Large intestine (tissue), 3 donors: ENCODE results near the gene MYO7A. TPM values are rescaled to one million over a fixed set of nuclear protein-coding genes. Genes with fewer than 3 reads are reported as not detected.
A peak's percentile ranks its signal among the peaks of the same experiment; 100 is the strongest.

Source experiments
- DNase-seq, 2 donors: peaks; one replicate each; pipeline versions ENCODE4 v3.0.0 to v3.0.0-alpha.2; 2013
- H3K27ac ChIP-seq: one replicate; pipeline ENCODE4 v1.5.1; 2013; ENCODE audit warnings: low read length
- H3K27me3 ChIP-seq: 2 replicates; pipeline ENCODE4 v1.6.1; 2013; ENCODE audit warnings: low read length; ENCODE audit not compliant: control insufficient read depth, insufficient read depth
- H3K36me3 ChIP-seq: 2 replicates; pipeline ENCODE4 v1.6.1; 2013; ENCODE audit warnings: low read length; ENCODE audit not compliant: control insufficient read depth, insufficient read depth
- H3K4me1 ChIP-seq: one replicate; pipeline ENCODE4 v1.6.1; 2013; ENCODE audit warnings: low read length; ENCODE audit not compliant: control insufficient read depth, insufficient read depth
- H3K4me3 ChIP-seq: one replicate; pipeline ENCODE4 v1.5.1; 2013; ENCODE audit warnings: low read length
- H3K9me3 ChIP-seq: one replicate; pipeline ENCODE4 v1.6.1; 2013; ENCODE audit warnings: mild to moderate bottlenecking, low read depth, low read length, moderate library complexity; ENCODE audit not compliant: control insufficient read depth
- WGBS: methylation state at CpG from one replicate; pipeline ENCODE4 v1.1.5; 2013; ENCODE audit warnings: low lambda C conversion rate; ENCODE audit not compliant: insufficient coverage; 5-methylcytosine and 5-hydroxymethylcytosine counted together
- polyA plus RNA-seq: library from polyadenylated mRNA; unstranded; fragments of 120-200 nt; gene quantifications from one replicate; pipeline ENCODE4 v1.2.1, GENCODE V29; 2013

Gene MYO7A
- polyA plus RNA-seq, 1 donor = 68.4 TPM

- Histone ChIP-seq H3K36me3 (peaks cover 56% of the 10 kb centered on the region), H3K27me3 (no peaks in the 10 kb centered on the region), H3K9me3 (peaks cover 7% of the 10 kb centered on the region), H3K4me3 (no peak overlapping the region), H3K27ac (no peak overlapping the region), H3K4me1 (peaks cover 38% of the 10 kb centered on the region)
- DNase-seq = peak; percentile 72 to 76
- no CpG with 5 or more reads among the region's 27 CpGs for WGBS
These were observed 63.9 kb downstream of the MYO7A start for GRCh38 chr11:77191823-77192495.

- peaks cover 7% of the 10 kb centered on the region for H3K9me3 ChIP-seq
- H3K27ac ChIP-seq = no peak overlapping the region
- H3K27me3 ChIP-seq = no peaks in the 10 kb centered on the region
- no peak overlapping the region for H3K4me3 ChIP-seq
- peaks cover 62% of the 10 kb centered on the region for H3K36me3 ChIP-seq
- peaks cover 28% of the 10 kb centered on the region for H3K4me1 ChIP-seq
- no peak for DNase-seq
These were observed 65.1 kb downstream of the MYO7A start for GRCh38 chr11:77193167-77193566.

- Histone ChIP-seq H3K27me3 (no peaks in the 10 kb centered on the region), H3K36me3 (peaks cover 72% of the 10 kb centered on the region), H3K4me1 (peaks cover 20% of the 10 kb centered on the region), H3K27ac (no peak overlapping the region), H3K4me3 (no peak overlapping the region), H3K9me3 (peaks cover 7% of the 10 kb centered on the region)
- DNase-seq = no peak
- no CpG with 5 or more reads among the region's 15 CpGs for WGBS
These were observed 66.1 kb downstream of the MYO7A start for GRCh38 chr11:77193911-77194830.

- Histone ChIP-seq H3K36me3 (peaks cover 72% of the 10 kb centered on the region), H3K27me3 (no peaks in the 10 kb centered on the region), H3K4me3 (no peak overlapping the region), H3K9me3 (peaks cover 7% of the 10 kb centered on the region), H3K4me1 (peaks cover 11% of the 10 kb centered on the region), H3K27ac (no peak overlapping the region)
- DNase-seq = no peak
- no CpG with 5 or more reads among the region's 16 CpGs for WGBS
These were observed 67.2 kb downstream of the MYO7A start for GRCh38 chr11:77195071-77195755.

GRCh38 chr11:77196961-77197360 lies 68.9 kb downstream of the MYO7A start:
- WGBS = no CpG with 5 or more reads among the region's 8 CpGs
- Histone ChIP-seq H3K27ac (no peak overlapping the region), H3K9me3 (peaks cover 7% of the 10 kb centered on the region), H3K4me3 (no peak overlapping the region), H3K27me3 (no peaks in the 10 kb centered on the region), H3K36me3 (peaks cover 75% of the 10 kb centered on the region), H3K4me1 (peaks cover 3% of the 10 kb centered on the region)
- DNase-seq = no peak

- no peak overlapping the region for H3K27ac ChIP-seq
- H3K27me3 ChIP-seq = no peaks in the 10 kb centered on the region
- peaks cover 77% of the 10 kb centered on the region for H3K36me3 ChIP-seq
- H3K9me3 ChIP-seq = peaks cover 5% of the 10 kb centered on the region
- no peak for DNase-seq
- no peaks in the 10 kb centered on the region for H3K4me1 ChIP-seq
- H3K4me3 ChIP-seq = no peak overlapping the region
- no CpG with 5 or more reads among the region's 14 CpGs for WGBS
These were observed 69.7 kb downstream of the MYO7A start for GRCh38 chr11:77197626-77198320.

- Histone ChIP-seq H3K9me3 (no peaks in the 10 kb centered on the region), H3K36me3 (peaks cover 80% of the 10 kb centered on the region), H3K27me3 (no peaks in the 10 kb centered on the region), H3K27ac (no peak overlapping the region), H3K4me3 (no peak overlapping the region), H3K4me1 (no peaks in the 10 kb centered on the region)
- no peak for DNase-seq
- no CpG with 5 or more reads among the region's 11 CpGs for WGBS
These were observed 70.4 kb downstream of the MYO7A start for GRCh38 chr11:77198440-77198849.

GRCh38 chr11:77199137-77199745 lies 71.2 kb downstream of the MYO7A start:
- WGBS = no CpG with 5 or more reads among the region's 13 CpGs
- Histone ChIP-seq H3K27ac (no peak overlapping the region), H3K4me1 (no peaks in the 10 kb centered on the region), H3K27me3 (no peaks in the 10 kb centered on the region), H3K9me3 (no peaks in the 10 kb centered on the region), H3K36me3 (peaks cover 80% of the 10 kb centered on the region), H3K4me3 (no peak overlapping the region)
- DNase-seq = no peak

GRCh38 chr11:77200351-77201268 lies 72.6 kb downstream of the MYO7A start:
- no peak overlapping the region for H3K27ac ChIP-seq
- H3K27me3 ChIP-seq = no peaks in the 10 kb centered on the region
- DNase-seq = no peak
- no peaks in the 10 kb centered on the region for H3K9me3 ChIP-seq
- H3K36me3 ChIP-seq = peaks cover 75% of the 10 kb centered on the region
- no CpG with 5 or more reads among the region's 12 CpGs for WGBS
- no peak overlapping the region for H3K4me3 ChIP-seq
- H3K4me1 ChIP-seq = no peaks in the 10 kb centered on the region
